CD4-positive, CD25-positive, alpha-beta regulatory T cell (primary cell): ENCODE measurements around the gene FBN1. TPM values are rescaled to one million over a fixed set of nuclear protein-coding genes. Genes with fewer than 3 reads are reported as not detected.

Source experiments
- ATAC-seq, 2 donors: fragments of 150-1000 bp; cut with Tn5 transposase; one replicate each; pipeline ENCODE4 v1.10.0; 2021; ENCODE audit warnings: low read depth in 2 of 2, moderate number of reproducible peaks in 2 of 2, moderate library complexity in 1 of 2
- DNase-seq, 3 donors: peaks; one replicate each; pipeline versions ENCODE4 v3.0.0 to v3.0.0-alpha.2; 2012 to 2022; ENCODE audit warnings: mixed read lengths in 1 of 3
- H3K27ac ChIP-seq: one replicate; pipeline ENCODE4 v1.7.0; 2013; ENCODE audit warnings: mild to moderate bottlenecking, low read length; ENCODE audit not compliant: insufficient read depth, poor library complexity, severe bottlenecking
- H3K27me3 ChIP-seq: one replicate; pipeline ENCODE4 v1.7.0; 2013; ENCODE audit warnings: low read length; ENCODE audit not compliant: control insufficient read depth, insufficient read depth
- H3K36me3 ChIP-seq: one replicate; pipeline ENCODE4 v1.7.0; 2013; ENCODE audit warnings: mild to moderate bottlenecking, low read length, moderate library complexity; ENCODE audit not compliant: control insufficient read depth, insufficient read depth
- H3K4me1 ChIP-seq: 2 replicates; pipeline ENCODE4 v1.7.0; 2013; ENCODE audit warnings: mild to moderate bottlenecking, low read length; ENCODE audit not compliant: insufficient read depth, control insufficient read depth, poor library complexity, severe bottlenecking
- H3K4me3 ChIP-seq: one replicate; pipeline ENCODE4 v1.7.0; 2013; ENCODE audit warnings: low read depth, mild to moderate bottlenecking, low read length, moderate library complexity
- H3K9me3 ChIP-seq, 2 experiments: 1 replicate in 1 of 2; 2 replicates in 1 of 2; pipeline ENCODE4 v1.7.0; 2013; ENCODE audit warnings: low read length in 2 of 2, mild to moderate bottlenecking in 1 of 2, moderate library complexity in 1 of 2; ENCODE audit not compliant: control insufficient read depth in 2 of 2
- H3K27ac Mint-ChIP-seq, 3 donors: one replicate each; pipeline ENCODE4 v1.8.0; 2020 to 2022; ENCODE audit warnings: mild to moderate bottlenecking in 3 of 3, mixed read lengths in 3 of 3, moderate library complexity in 2 of 3
- H3K27me3 Mint-ChIP-seq: one replicate; pipeline ENCODE4 v1.8.0; 2022; ENCODE audit warnings: mild to moderate bottlenecking, mixed read lengths
- H3K36me3 Mint-ChIP-seq: one replicate; pipeline ENCODE4 v1.8.0; 2020; ENCODE audit warnings: mixed read lengths
- H3K4me1 Mint-ChIP-seq, 4 donors: one replicate each; pipeline ENCODE4 v1.8.0; 2020 to 2022; ENCODE audit warnings: mixed read lengths in 4 of 4, mild to moderate bottlenecking in 1 of 4
- H3K4me3 Mint-ChIP-seq, 4 donors: one replicate each; pipeline ENCODE4 v1.8.0; 2020 to 2022; ENCODE audit warnings: mild to moderate bottlenecking in 4 of 4, mixed read lengths in 4 of 4, moderate library complexity in 3 of 4
- H3K9me3 Mint-ChIP-seq, 7 donors: one replicate each; pipeline ENCODE4 v1.8.0; 2020 to 2022; ENCODE audit warnings: mixed read lengths in 7 of 7, mild to moderate bottlenecking in 3 of 7, moderate library complexity in 2 of 7
- polyA plus RNA-seq, 4 donors: library from polyadenylated mRNA; unstranded; fragments of 300-500 nt; fragmentation: Illumina TruSeq; gene quantifications; one replicate each; pipeline ENCODE4 v1.2.3, GENCODE V29; 2021
- total RNA-seq: library from RNA; stranded (reverse); gene quantifications from one replicate; pipeline ENCODE4 v1.2.3, GENCODE V29; 2022

Gene FBN1
- total and polyA plus RNA-seq, 5 donors from 2014 or later: 0.72 TPM; not detected in 4

GRCh38 chr15:48546296-48546695 lies 99.2 kb downstream of the FBN1 start:
- no peak for ATAC-seq
- Histone ChIP-seq H3K27me3 (no peaks in the 10 kb centered on the region), H3K36me3 (no peaks in the 10 kb centered on the region), H3K9me3 (no peaks in the 10 kb centered on the region), H3K4me1 (no peaks in the 10 kb centered on the region), H3K4me3 (no peak overlapping the region), H3K27ac (no peak overlapping the region)
- no peaks in the 10 kb centered on the region for H3K4me1 Mint-ChIP-seq
- H3K27me3 Mint-ChIP-seq: peaks cover 4% of the 10 kb centered on the region
- no peak overlapping the region for H3K4me3 Mint-ChIP-seq
- no peak for DNase-seq
- no peaks in the 10 kb centered on the region for H3K36me3 Mint-ChIP-seq
- H3K27ac Mint-ChIP-seq: no peak overlapping the region
- H3K9me3 Mint-ChIP-seq: peaks cover 0 to 2% (median 0%) of the 10 kb centered on the region in 7 donors

- no peaks in the 10 kb centered on the region for H3K36me3 Mint-ChIP-seq
- no peaks in the 10 kb centered on the region for H3K4me1 Mint-ChIP-seq
- Histone ChIP-seq H3K27me3 (no peaks in the 10 kb centered on the region), H3K36me3 (no peaks in the 10 kb centered on the region), H3K27ac (no peak overlapping the region), H3K9me3 (no peaks in the 10 kb centered on the region), H3K4me1 (no peaks in the 10 kb centered on the region), H3K4me3 (no peak overlapping the region)
- ATAC-seq (no peak), DNase-seq (no peak)
- H3K27ac Mint-ChIP-seq: no peak overlapping the region
- H3K9me3 Mint-ChIP-seq: peaks cover 0 to 2% (median 0%) of the 10 kb centered on the region in 7 donors
- H3K4me3 Mint-ChIP-seq: no peak overlapping the region
- H3K27me3 Mint-ChIP-seq: no peaks in the 10 kb centered on the region
Measured at GRCh38 chr15:48544778-48545177, 100.7 kb downstream of the FBN1 start.

GRCh38 chr15:48541341-48542278 lies 103.9 kb downstream of the FBN1 start:
- Mint-ChIP-seq H3K9me3 (peaks cover 0 to 2% (median 0%) of the 10 kb centered on the region in 7 donors), H3K4me3 (no peak overlapping the region), H3K27ac (no peak overlapping the region), H3K4me1 (no peaks in the 10 kb centered on the region), H3K36me3 (no peaks in the 10 kb centered on the region), H3K27me3 (no peaks in the 10 kb centered on the region)
- H3K27ac ChIP-seq: no peak overlapping the region
- H3K27me3 ChIP-seq: no peaks in the 10 kb centered on the region
- DNase-seq (no peak), ATAC-seq (no peak)
- H3K9me3 ChIP-seq: no peaks in the 10 kb centered on the region
- no peaks in the 10 kb centered on the region for H3K4me1 ChIP-seq
- H3K36me3 ChIP-seq: no peaks in the 10 kb centered on the region
- no peak overlapping the region for H3K4me3 ChIP-seq

GRCh38 chr15:48540756-48541155 lies 104.8 kb downstream of the FBN1 start:
- Mint-ChIP-seq H3K9me3 (peaks cover 0 to 2% (median 0%) of the 10 kb centered on the region in 7 donors), H3K36me3 (no peaks in the 10 kb centered on the region), H3K4me3 (no peak overlapping the region), H3K27me3 (no peaks in the 10 kb centered on the region), H3K4me1 (no peaks in the 10 kb centered on the region), H3K27ac (no peak overlapping the region)
- Histone ChIP-seq H3K4me1 (no peaks in the 10 kb centered on the region), H3K27me3 (no peaks in the 10 kb centered on the region), H3K36me3 (no peaks in the 10 kb centered on the region), H3K4me3 (no peak overlapping the region), H3K9me3 (no peaks in the 10 kb centered on the region), H3K27ac (no peak overlapping the region)
- no peak for DNase-seq
- ATAC-seq: no peak

- Mint-ChIP-seq H3K9me3 (peaks cover 0 to 2% (median 0%) of the 10 kb centered on the region in 7 donors), H3K27me3 (no peaks in the 10 kb centered on the region), H3K36me3 (no peaks in the 10 kb centered on the region), H3K4me1 (no peaks in the 10 kb centered on the region), H3K4me3 (no peak overlapping the region), H3K27ac (no peak overlapping the region)
- Histone ChIP-seq H3K27ac (no peak overlapping the region), H3K4me3 (no peak overlapping the region), H3K36me3 (no peaks in the 10 kb centered on the region), H3K9me3 (no peaks in the 10 kb centered on the region), H3K27me3 (no peaks in the 10 kb centered on the region), H3K4me1 (no peaks in the 10 kb centered on the region)
- no peak for ATAC-seq
- no peak for DNase-seq
Measured at GRCh38 chr15:48538941-48539340, 106.6 kb downstream of the FBN1 start.

GRCh38 chr15:48537271-48538113 lies 108.0 kb downstream of the FBN1 start:
- H3K4me1 Mint-ChIP-seq: no peaks in the 10 kb centered on the region
- H3K27me3 Mint-ChIP-seq: no peaks in the 10 kb centered on the region
- no peak overlapping the region for H3K4me3 Mint-ChIP-seq
- ATAC-seq: no peak
- no peak overlapping the region for H3K27ac ChIP-seq
- no peak overlapping the region for H3K27ac Mint-ChIP-seq
- H3K4me3 ChIP-seq: no peak overlapping the region
- no peaks in the 10 kb centered on the region for H3K9me3 ChIP-seq
- DNase-seq: no peak
- no peaks in the 10 kb centered on the region for H3K27me3 ChIP-seq
- no peaks in the 10 kb centered on the region for H3K36me3 Mint-ChIP-seq
- H3K4me1 ChIP-seq: no peaks in the 10 kb centered on the region
- peaks cover 0 to 2% (median 0%) of the 10 kb centered on the region in 7 donors for H3K9me3 Mint-ChIP-seq
- no peaks in the 10 kb centered on the region for H3K36me3 ChIP-seq

GRCh38 chr15:48536681-48537091 lies 108.8 kb downstream of the FBN1 start:
- no peak for DNase-seq
- Mint-ChIP-seq H3K36me3 (no peaks in the 10 kb centered on the region), H3K27ac (no peak overlapping the region), H3K4me1 (no peaks in the 10 kb centered on the region), H3K4me3 (no peak overlapping the region), H3K27me3 (no peaks in the 10 kb centered on the region), H3K9me3 (no peaks in the 10 kb centered on the region)
- H3K4me3 ChIP-seq: no peak overlapping the region
- H3K9me3 ChIP-seq: no peaks in the 10 kb centered on the region
- no peak overlapping the region for H3K27ac ChIP-seq
- H3K4me1 ChIP-seq: no peaks in the 10 kb centered on the region
- ATAC-seq: no peak
- H3K27me3 ChIP-seq: no peaks in the 10 kb centered on the region
- H3K36me3 ChIP-seq: no peaks in the 10 kb centered on the region
